HepG2 (cell line): ENCODE measurements around the gene PHF2.

Experiments used
- CTCF ChIP-seq: sonication (generic); formaldehyde crosslinking; IDR thresholded peaks from 2 replicates; pipeline ENCODE4 v1.5.0; 2020; ENCODE audit warnings: mild to moderate bottlenecking, missing genetic modification reagents, moderate library complexity
- ELF4 ChIP-seq: sonication (generic); formaldehyde crosslinking; IDR thresholded peaks from 2 replicates; pipeline ENCODE4 v1.5.0; 2020; ENCODE audit warnings: missing genetic modification reagents, mild to moderate bottlenecking, moderate library complexity, borderline replicate concordance
- HCFC1 ChIP-seq: fragments of 150-350 bp; IDR thresholded peaks from 2 replicates; pipeline ENCODE4 v1.6.1; 2014; ENCODE audit warnings: low read depth, low read length
- RFX5 ChIP-seq: IDR thresholded peaks from 2 replicates; pipeline ENCODE4 v1.6.1; 2011; ENCODE audit warnings: low read depth, low read length, improper control_type of control experiment

GRCh38 chr9:93560991-93561390, 15.4 kb upstream of the PHF2 start:
- TF ChIP-seq CTCF (CRISPR knock-in tag), result no peak
- no peak for TF ChIP-seq RFX5
- no peak for TF ChIP-seq ELF4
- no peak for TF ChIP-seq HCFC1
